HEK293 (cell line): ENCODE data around the gene NAA35.

Source experiments
- CTCF ChIA-PET: fragments of 350-600 bp; formaldehyde crosslinking; extraction: SDS; loops from one replicate; lab custom pipeline; 2021; ENCODE audit warnings: antibody characterized with exemption; lab: Yijun Ruan, JAX
- POLR2A ChIA-PET: fragments of 300-600 bp; formaldehyde crosslinking; extraction: SDS; loops from one replicate; lab custom pipeline; 2020; ENCODE audit warnings: antibody characterized with exemption, inconsistent platforms; lab: Yijun Ruan, JAX
- H3K27ac ChIP-seq: fragments of 200-500 bp; sonication (Bioruptor generic); 2 replicates; pipeline ENCODE4 v1.5.1; 2014; ENCODE audit warnings: low read depth, low read length, control low read depth, inconsistent platforms; ENCODE audit errors: extremely low read depth
- H3K36me3 ChIP-seq, 2 experiments: fragments of 200-500 bp in 1 of 2; sonication (Bioruptor generic) in 1 of 2; 1 replicate in 1 of 2; 2 replicates in 1 of 2; pipeline ENCODE4 v1.5.1; 2014 to 2017; ENCODE audit warnings: inconsistent platforms in 2 of 2, low read length in 2 of 2; ENCODE audit not compliant: control insufficient read depth in 2 of 2, insufficient read depth in 1 of 2
- H3K4me1 ChIP-seq: fragments of 200-500 bp; sonication (Bioruptor generic); 2 replicates; pipeline ENCODE4 v1.5.1; 2014; ENCODE audit warnings: mild to moderate bottlenecking, low read length, inconsistent platforms; ENCODE audit not compliant: control insufficient read depth, insufficient read depth
- H3K4me3 ChIP-seq: 2 replicates; pipeline ENCODE4 v1.5.1; 2011; ENCODE audit warnings: low read depth, mild to moderate bottlenecking, control low read depth, low read length, moderate library complexity
- H3K9me3 ChIP-seq: fragments of 200-500 bp; sonication (Bioruptor generic); 2 replicates; pipeline ENCODE4 v1.5.1; 2014; ENCODE audit warnings: low read depth, low read length, inconsistent platforms; ENCODE audit not compliant: control insufficient read depth, insufficient read depth
- ATF2 ChIP-seq: fragments of 450-650 bp; formaldehyde crosslinking; IDR thresholded peaks from 2 replicates; pipeline ENCODE4 v1.5.1; 2016; ENCODE audit warnings: missing biosample characterization, missing genetic modification characterization, low read depth
- BCL11A ChIP-seq: fragments of 450-650 bp; formaldehyde crosslinking; IDR thresholded peaks from 2 replicates; pipeline ENCODE4 v1.5.1; 2016; ENCODE audit warnings: low read depth, missing biosample characterization, missing genetic modification characterization
- GLI4 ChIP-seq: fragments of 450-650 bp; formaldehyde crosslinking; IDR thresholded peaks from 2 replicates; pipeline ENCODE4 v1.5.1; 2016; ENCODE audit warnings: missing biosample characterization, missing genetic modification characterization
- GLIS1 ChIP-seq: fragments of 450-650 bp; formaldehyde crosslinking; IDR thresholded peaks from 2 replicates; pipeline ENCODE4 v1.5.1; 2016; ENCODE audit warnings: missing biosample characterization, missing genetic modification characterization
- HOXA7 ChIP-seq: sonication (generic); formaldehyde crosslinking; IDR thresholded peaks from 2 replicates; pipeline ENCODE4 v1.8.1; 2022; ENCODE audit warnings: missing genetic modification reagents, borderline replicate concordance
- HOXD13 ChIP-seq: sonication (generic); formaldehyde crosslinking; IDR thresholded peaks from 2 replicates; pipeline ENCODE4 v1.8.0; 2022; ENCODE audit warnings: missing genetic modification reagents, borderline replicate concordance
- KLF10 ChIP-seq: fragments of 450-650 bp; IDR thresholded peaks from 2 replicates; pipeline ENCODE4 v1.5.1; 2018; ENCODE audit warnings: missing biosample characterization, mild to moderate bottlenecking, missing genetic modification characterization
- KLF8 ChIP-seq: fragments of 450-650 bp; formaldehyde crosslinking; IDR thresholded peaks from 2 replicates; pipeline ENCODE4 v1.5.1; 2016; ENCODE audit warnings: missing biosample characterization, missing genetic modification characterization
- REPIN1 ChIP-seq: fragments of 450-650 bp; formaldehyde crosslinking; IDR thresholded peaks from 2 replicates; pipeline ENCODE4 v1.5.1; 2017; ENCODE audit warnings: missing biosample characterization, missing genetic modification characterization, low read depth
- SALL2 ChIP-seq: fragments of 450-650 bp; formaldehyde crosslinking; IDR thresholded peaks from 2 replicates; pipeline ENCODE4 v1.5.0; 2017; ENCODE audit warnings: missing biosample characterization, mild to moderate bottlenecking, missing genetic modification characterization, borderline replicate concordance
- SCRT1 ChIP-seq: fragments of 450-650 bp; formaldehyde crosslinking; IDR thresholded peaks from 2 replicates; pipeline ENCODE4 v1.5.1; 2016; ENCODE audit warnings: missing biosample characterization, missing genetic modification characterization, borderline replicate concordance
- SETDB1 ChIP-seq: IDR thresholded peaks from one replicate; pipeline ENCODE4 v1.6.1; 2017; ENCODE audit warnings: mild to moderate bottlenecking, low read length, moderate library complexity, mixed read lengths; ENCODE audit not compliant: insufficient read length
- YY1 ChIP-seq: fragments of 450-650 bp; formaldehyde crosslinking; IDR thresholded peaks from 2 replicates; pipeline ENCODE4 v1.5.1; 2018; ENCODE audit warnings: missing biosample characterization, missing genetic modification characterization
- ZBTB44 ChIP-seq: fragments of 450-650 bp; IDR thresholded peaks from 2 replicates; pipeline ENCODE4 v1.5.1; 2018; ENCODE audit warnings: missing biosample characterization, mild to moderate bottlenecking, missing genetic modification characterization
- ZNF112 ChIP-seq: fragments of 450-650 bp; formaldehyde crosslinking; IDR thresholded peaks from 2 replicates; pipeline ENCODE4 v1.5.0; 2017; ENCODE audit warnings: missing biosample characterization, missing genetic modification characterization
- ZNF114 ChIP-seq: fragments of 450-650 bp; formaldehyde crosslinking; IDR thresholded peaks from 2 replicates; pipeline ENCODE4 v1.5.0; 2017; ENCODE audit warnings: missing biosample characterization, missing genetic modification characterization
- ZNF132 ChIP-seq: fragments of 450-650 bp; formaldehyde crosslinking; IDR thresholded peaks from 2 replicates; pipeline ENCODE4 v1.5.1; 2017; ENCODE audit warnings: missing biosample characterization, missing genetic modification characterization, borderline replicate concordance
- ZNF146 ChIP-seq: fragments of 450-650 bp; formaldehyde crosslinking; IDR thresholded peaks from 2 replicates; pipeline ENCODE4 v1.5.1; 2016; ENCODE audit warnings: missing biosample characterization, missing genetic modification characterization
- ZNF18 ChIP-seq: fragments of 450-650 bp; formaldehyde crosslinking; IDR thresholded peaks from 2 replicates; pipeline ENCODE4 v1.5.1; 2016; ENCODE audit warnings: missing biosample characterization, missing genetic modification characterization
- ZNF202 ChIP-seq: fragments of 450-650 bp; formaldehyde crosslinking; IDR thresholded peaks from 2 replicates; pipeline ENCODE4 v1.5.1; 2016; ENCODE audit warnings: missing biosample characterization, missing genetic modification characterization, borderline replicate concordance
- ZNF214 ChIP-seq: fragments of 450-650 bp; formaldehyde crosslinking; IDR thresholded peaks from 2 replicates; pipeline ENCODE4 v1.5.1; 2017; ENCODE audit warnings: missing biosample characterization, mild to moderate bottlenecking, missing genetic modification characterization, borderline replicate concordance
- ZNF37A ChIP-seq: fragments of 450-650 bp; IDR thresholded peaks from 2 replicates; pipeline ENCODE4 v1.5.1; 2018; ENCODE audit warnings: missing biosample characterization, missing genetic modification characterization
- ZNF529 ChIP-seq: fragments of 450-650 bp; formaldehyde crosslinking; IDR thresholded peaks from 2 replicates; pipeline ENCODE4 v1.5.1; 2017; ENCODE audit warnings: missing genetic modification characterization, missing biosample characterization; ENCODE audit not compliant: insufficient replicate concordance
- ZNF558 ChIP-seq: fragments of 450-650 bp; formaldehyde crosslinking; IDR thresholded peaks from 2 replicates; pipeline ENCODE4 v1.5.1; 2016; ENCODE audit warnings: missing biosample characterization, missing genetic modification characterization
- ZNF580 ChIP-seq: fragments of 450-650 bp; formaldehyde crosslinking; IDR thresholded peaks from 2 replicates; pipeline ENCODE4 v1.5.1; 2016; ENCODE audit warnings: missing biosample characterization, missing genetic modification characterization
- ZNF585B ChIP-seq: fragments of 450-650 bp; formaldehyde crosslinking; IDR thresholded peaks from 2 replicates; pipeline ENCODE4 v1.5.1; 2016; ENCODE audit warnings: missing biosample characterization, missing genetic modification characterization
- ZNF623 ChIP-seq: fragments of 450-650 bp; formaldehyde crosslinking; IDR thresholded peaks from 2 replicates; pipeline ENCODE4 v1.5.1; 2016; ENCODE audit warnings: missing biosample characterization, missing genetic modification characterization
- ZNF624 ChIP-seq: fragments of 450-650 bp; formaldehyde crosslinking; IDR thresholded peaks from 2 replicates; pipeline ENCODE4 v1.5.1; 2017; ENCODE audit warnings: missing biosample characterization, missing genetic modification characterization
- ZNF664 ChIP-seq: fragments of 450-650 bp; formaldehyde crosslinking; IDR thresholded peaks from 2 replicates; pipeline ENCODE4 v1.5.1; 2016; ENCODE audit warnings: missing biosample characterization, missing genetic modification characterization
- ZNF830 ChIP-seq: fragments of 450-650 bp; IDR thresholded peaks from 2 replicates; pipeline ENCODE4 v1.5.0; 2018; ENCODE audit warnings: missing biosample characterization, missing genetic modification characterization, low read depth, mild to moderate bottlenecking, moderate library complexity
- ZXDB ChIP-seq: fragments of 450-650 bp; formaldehyde crosslinking; IDR thresholded peaks from 2 replicates; pipeline ENCODE4 v1.5.1; 2016; ENCODE audit warnings: missing biosample characterization, missing genetic modification characterization

NAA35 gene

GRCh38 chr9:86039991-86040860 is 99.3 kb downstream of the NAA35 start:
- ChIA-PET POLR2A (no interaction called here), CTCF (interaction anchor here (3.3 kb wide), 1 partner anchor 163 kb away, joined by 16 read pairs; no protein-coding TSS in a partner anchor)
- H3K4me1 ChIP-seq = no peaks in the 10 kb centered on the region
- peaks cover 0 to 55% of the 10 kb centered on the region in 2 experiments; a peak in 2 of 3 replicates for H3K36me3 ChIP-seq
- H3K27ac ChIP-seq = no peak overlapping the region
- no peak overlapping the region for H3K4me3 ChIP-seq
- H3K9me3 ChIP-seq = no peaks in the 10 kb centered on the region
- no peak for TF ChIP-seq ZXDB (tag by site-specific recombination)
- no peak for TF ChIP-seq ZNF623 (tag by site-specific recombination)
- TF ChIP-seq ZNF585B = no peak
- TF ChIP-seq SALL2 (tag by site-specific recombination) = no peak
- TF ChIP-seq ZNF132 (tag by site-specific recombination) = no peak
- TF ChIP-seq REPIN1 (tag by site-specific recombination) = no peak
- no peak for TF ChIP-seq GLIS1 (tag by site-specific recombination)
- TF ChIP-seq ZNF114 = no peak
- no peak for TF ChIP-seq BCL11A (tag by site-specific recombination)
- TF ChIP-seq HOXD13 (CRISPR knock-in tag) = no peak
- no peak for TF ChIP-seq ZNF558 (tag by site-specific recombination)
- no peak for TF ChIP-seq ZNF37A
- TF ChIP-seq ZNF18 = no peak

- ChIA-PET CTCF (interaction anchor here (0.7 to 3.3 kb wide), 2 partner anchors 162 to 482 kb away, joined by 5 to 16 read pairs; no protein-coding TSS in a partner anchor), POLR2A (no interaction called here)
- H3K27ac ChIP-seq = no peak overlapping the region
- H3K4me1 ChIP-seq = no peaks in the 10 kb centered on the region
- peaks cover 0 to 51% of the 10 kb centered on the region in 2 experiments; a peak in 2 of 3 replicates for H3K36me3 ChIP-seq
- H3K9me3 ChIP-seq = no peaks in the 10 kb centered on the region
- TF ChIP-seq ATF2 (tag by site-specific recombination) (no peak), ZNF214 (tag by site-specific recombination) (no peak), YY1 (tag by site-specific recombination) (no peak), ZNF623 (tag by site-specific recombination) (no peak), ZNF664 (tag by site-specific recombination) (no peak), ZNF202 (tag by site-specific recombination) (no peak), GLI4 (tag by site-specific recombination) (no peak), ZNF624 (tag by site-specific recombination) (no peak), ZNF146 (no peak), KLF8 (no peak), ZNF830 (no peak), ZNF112 (no peak), SCRT1 (tag by site-specific recombination) (no peak), SALL2 (tag by site-specific recombination) (no peak), ZBTB44 (no peak), ZNF580 (tag by site-specific recombination) (no peak), KLF10 (tag by site-specific recombination) (no peak), ZNF529 (tag by site-specific recombination) (no peak), SETDB1 (no peak), HOXA7 (CRISPR knock-in tag) (no peak)
- no peak overlapping the region for H3K4me3 ChIP-seq
Observed at GRCh38 chr9:86040861-86041155, 99.9 kb downstream of the NAA35 start.
